Measurements from ENCODE around the gene DYNC2H1. TPM values are rescaled to one million over a fixed set of nuclear protein-coding genes. Genes with fewer than 3 reads are reported as not detected.

The DYNC2H1 gene
- total and polyA plus RNA-seq, 4 donors, result 0.77 to 3.3 (median 2.1) TPM

GRCh38 chr11:103279821-103280220 lies 170.6 kb downstream of the DYNC2H1 start:
- no peaks in the 10 kb centered on the region for H3K36me3 ChIP-seq (ENCODE audit: control insufficient read depth in 4 of 4, insufficient read depth in 3 of 4, low read depth in 1 of 4, low read length in 3 of 4)
- no peak for DNase-seq (ENCODE audit: low spot score)
- H3K4me1 ChIP-seq (ENCODE audit: control insufficient read depth in 4 of 4, insufficient read depth in 4 of 4, low read length in 3 of 4), result no peaks in the 10 kb centered on the region
- no peaks in the 10 kb centered on the region for H3K9me3 ChIP-seq (ENCODE audit: control insufficient read depth in 4 of 4, low read length in 3 of 4)
- no peaks in the 10 kb centered on the region for H3K27me3 ChIP-seq (ENCODE audit: control insufficient read depth in 4 of 4, insufficient read depth in 4 of 4, low read length in 3 of 4)
- H3K4me3 ChIP-seq (ENCODE audit: low read depth in 1 of 3, low read length in 3 of 3), result no peak overlapping the region
- H3K27ac ChIP-seq (ENCODE audit: low read depth in 1 of 2, low read length in 2 of 2), result no peak overlapping the region
- no peak overlapping the region for H3K9ac ChIP-seq (ENCODE audit: low read depth in 1 of 2, low read length in 2 of 2)
- TF ChIP-seq FOXA1 (IDR thresholded peaks at IDR 0.05) (no peak), HNF4A (conservative IDR thresholded peaks at IDR 0.05) (no peak), REST (IDR thresholded peaks at IDR 0.05) (no peak), RXRA (IDR thresholded peaks at IDR 0.05) (no peak), NR2F2 (IDR thresholded peaks at IDR 0.05) (no peak), CTCF (IDR thresholded peaks at IDR 0.05; ENCODE audit: low read depth, low read length, missing input control) (no peak), TAF1 (conservative IDR thresholded peaks at IDR 0.05) (no peak), GABPA (IDR thresholded peaks at IDR 0.05 in 1 of 2, conservative IDR thresholded peaks at IDR 0.05 in 1 of 2) (no peak)

GRCh38 chr11:103281301-103281700 lies 172.1 kb downstream of the DYNC2H1 start:
- Histone ChIP-seq H3K4me3 (ENCODE audit: low read depth in 1 of 3, low read length in 3 of 3) (no peak overlapping the region), H3K9ac (ENCODE audit: low read depth in 1 of 2, low read length in 2 of 2) (no peak overlapping the region), H3K9me3 (ENCODE audit: control insufficient read depth in 4 of 4, low read length in 3 of 4) (no peaks in the 10 kb centered on the region), H3K36me3 (ENCODE audit: control insufficient read depth in 4 of 4, insufficient read depth in 3 of 4, low read depth in 1 of 4, low read length in 3 of 4) (no peaks in the 10 kb centered on the region), H3K4me1 (ENCODE audit: control insufficient read depth in 4 of 4, insufficient read depth in 4 of 4, low read length in 3 of 4) (no peaks in the 10 kb centered on the region), H3K27ac (ENCODE audit: low read depth in 1 of 2, low read length in 2 of 2) (no peak overlapping the region), H3K27me3 (ENCODE audit: control insufficient read depth in 4 of 4, insufficient read depth in 4 of 4, low read length in 3 of 4) (no peaks in the 10 kb centered on the region)
- no peak for DNase-seq (ENCODE audit: low spot score)
- 81% methylated on average over 1 of the region's 1 CpG for WGBS
- TF ChIP-seq RXRA (IDR thresholded peaks at IDR 0.05), result no peak
- no peak for TF ChIP-seq MAX (IDR thresholded peaks at IDR 0.05)
- TF ChIP-seq YY1 (IDR thresholded peaks at IDR 0.05), result no peak
- no peak for TF ChIP-seq HNF4G (IDR thresholded peaks at IDR 0.05)
- TF ChIP-seq EGR1 (IDR thresholded peaks at IDR 0.05; ENCODE audit: low read depth in 2 of 2), result no peak
- TF ChIP-seq ATF3 (IDR thresholded peaks at IDR 0.05), result no peak
- TF ChIP-seq JUND (IDR thresholded peaks at IDR 0.05), result no peak
- TF ChIP-seq REST (IDR thresholded peaks at IDR 0.05), result no peak
- TF ChIP-seq CTCF (IDR thresholded peaks at IDR 0.05; ENCODE audit: low read depth, low read length, missing input control), result no peak
- TF ChIP-seq FOXA2 (IDR thresholded peaks at IDR 0.05), result no peak
- TF ChIP-seq NR2F2 (IDR thresholded peaks at IDR 0.05), result no peak
- TF ChIP-seq RAD21 (IDR thresholded peaks at IDR 0.05), result no peak
- TF ChIP-seq TAF1 (conservative IDR thresholded peaks at IDR 0.05), result no peak
- no peak for TF ChIP-seq GABPA (IDR thresholded peaks at IDR 0.05 in 1 of 2, conservative IDR thresholded peaks at IDR 0.05 in 1 of 2)
- no peak for TF ChIP-seq ZBTB33 (IDR thresholded peaks at IDR 0.05)
- no peak for TF ChIP-seq FOXA1 (IDR thresholded peaks at IDR 0.05)
- no peak for TF ChIP-seq SP1 (IDR thresholded peaks at IDR 0.05)
- TF ChIP-seq HNF4A (conservative IDR thresholded peaks at IDR 0.05), result no peak

All from liver (tissue), 9 donors.